Left ventricle myocardium inferior (tissue), 1 donor: Measurements from ENCODE around the gene DPT. TPM values are rescaled to one million over a fixed set of nuclear protein-coding genes. Genes with fewer than 3 reads are reported as not detected.
"Not testable (repeated sequence)": the region's sequence is repeated elsewhere in the genome, so short reads cannot be mapped to it uniquely, and the experiment has no call there.

Source experiments
- DNase-seq: peaks from one replicate; pipeline ENCODE4 v3.0.0-alpha.2; 2020
- H3K27ac ChIP-seq: fragments of 200-600 bp; replicated peaks from 2 replicates; pipeline ENCODE4 v1.8.0; 2021
- H3K27me3 ChIP-seq: fragments of 200-600 bp; 2 replicates; pipeline ENCODE4 v1.8.0; 2021; ENCODE audit warnings: low read depth
- H3K36me3 ChIP-seq: fragments of 200-600 bp; 2 replicates; pipeline ENCODE4 v1.8.0; 2021
- H3K4me1 ChIP-seq: fragments of 200-600 bp; 2 replicates; pipeline ENCODE4 v1.8.0; 2021
- H3K4me3 ChIP-seq: fragments of 200-600 bp; 2 replicates; pipeline ENCODE4 v1.8.0; 2021; ENCODE audit warnings: mild to moderate bottlenecking, moderate library complexity
- H3K9me3 ChIP-seq: fragments of 200-600 bp; replicated peaks from 2 replicates; pipeline ENCODE4 v1.8.0; 2021
- intact Hi-C: fragments of 100-400 bp; cut with micrococcal nuclease; formaldehyde crosslinking; loops from one replicate; pipeline ENCODE4 v1.11.0; 2022
- long read RNA-seq: library from polyadenylated mRNA; unstranded; transcript quantifications from one replicate; pipeline ENCODE4 v2.0.0, GENCODE V29; 2021
- total RNA-seq: library from RNA; stranded (reverse); fragmentation: NEBNext Ultra II Directional; extraction: Animal tissue kit (Norgen Biotek cat#: 25700); gene quantifications from one replicate; pipeline ENCODE4 v1.2.1, GENCODE V29; 2021
- TF ChIP-seq, protein P1 (sequence below): fragments of 200-600 bp; IDR thresholded peaks from 2 replicates; pipeline ENCODE4 v1.8.0; 2021; ENCODE audit warnings: antibody characterized with exemption, mild to moderate bottlenecking, borderline replicate concordance
- donor health status: DM: no; HTN: yes; CAD: no; lungs with severe emphysema.

DPT gene
- 45.6 TPM for total RNA-seq
- long read RNA-seq, transcript DPT-201 (4 exons, 1,786 nt): major isoform, 95 of 99 reads
- long read RNA-seq, partial matches to known transcripts: 0 of 99 reads
- long read RNA-seq, other reads (novel, unspliced or antisense): 4 of 99 reads

DNA sequence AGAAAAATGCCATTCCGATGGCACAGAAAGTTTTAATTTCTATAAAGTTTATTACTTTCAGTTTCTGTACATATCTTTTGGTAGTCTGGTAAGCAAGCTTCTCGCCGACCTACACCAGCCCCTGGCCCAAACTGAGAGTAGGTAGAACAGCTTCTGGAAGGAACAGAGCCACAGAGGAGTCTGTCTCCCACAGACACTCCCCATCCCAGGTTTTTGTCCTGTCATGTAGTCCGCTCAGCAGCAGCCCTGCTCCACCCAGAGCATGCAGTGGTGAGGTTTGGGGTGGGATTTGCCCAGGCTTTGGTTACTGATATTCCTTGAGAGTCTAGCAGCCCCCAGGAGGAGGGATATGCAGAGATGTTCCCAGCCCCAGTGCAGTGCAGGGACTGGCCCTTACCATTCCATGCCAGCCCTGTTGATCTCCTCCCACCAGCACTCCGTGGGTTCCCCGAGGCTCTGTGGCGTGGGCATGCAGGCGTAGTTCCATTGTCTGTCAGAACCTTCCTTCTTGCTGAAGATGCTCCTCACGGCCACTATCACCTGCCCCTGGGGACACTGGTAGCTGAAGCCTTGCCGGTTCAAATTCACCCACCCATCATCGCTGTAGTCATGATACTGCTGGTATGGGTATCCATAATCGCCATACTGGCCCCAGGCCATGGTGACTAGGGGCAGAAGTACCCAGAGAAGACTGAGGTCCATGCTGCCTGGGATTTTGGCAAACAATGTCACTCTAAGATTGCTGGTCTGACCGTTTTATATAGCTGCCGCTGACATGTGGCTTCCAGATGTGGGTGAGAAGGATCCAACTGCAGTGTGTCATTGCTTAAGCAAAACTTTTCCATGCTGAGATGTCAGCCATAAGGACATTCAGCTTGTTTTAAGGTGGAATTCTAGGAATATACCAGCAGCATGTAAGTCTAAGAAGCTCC is at the start of gene DPT:
DPT (minus strand) TSS at position 734 of the 932 bp plus-strand sequence; CDS start at position 702, 32 bp downstream.
- Histone ChIP-seq H3K27me3 (no peaks in the 10 kb centered on the region), H3K27ac (peak within 1 kb of the TSS; percentile 61), H3K9me3 (no peaks in the 10 kb centered on the region), H3K4me3 (peak within 1 kb of the TSS; percentile 58), H3K4me1 (peaks cover 2% of the 10 kb centered on the region), H3K36me3 (no peaks in the 10 kb centered on the region)
- DNase-seq: peak; percentile 61
- TF ChIP-seq, protein P1, sequence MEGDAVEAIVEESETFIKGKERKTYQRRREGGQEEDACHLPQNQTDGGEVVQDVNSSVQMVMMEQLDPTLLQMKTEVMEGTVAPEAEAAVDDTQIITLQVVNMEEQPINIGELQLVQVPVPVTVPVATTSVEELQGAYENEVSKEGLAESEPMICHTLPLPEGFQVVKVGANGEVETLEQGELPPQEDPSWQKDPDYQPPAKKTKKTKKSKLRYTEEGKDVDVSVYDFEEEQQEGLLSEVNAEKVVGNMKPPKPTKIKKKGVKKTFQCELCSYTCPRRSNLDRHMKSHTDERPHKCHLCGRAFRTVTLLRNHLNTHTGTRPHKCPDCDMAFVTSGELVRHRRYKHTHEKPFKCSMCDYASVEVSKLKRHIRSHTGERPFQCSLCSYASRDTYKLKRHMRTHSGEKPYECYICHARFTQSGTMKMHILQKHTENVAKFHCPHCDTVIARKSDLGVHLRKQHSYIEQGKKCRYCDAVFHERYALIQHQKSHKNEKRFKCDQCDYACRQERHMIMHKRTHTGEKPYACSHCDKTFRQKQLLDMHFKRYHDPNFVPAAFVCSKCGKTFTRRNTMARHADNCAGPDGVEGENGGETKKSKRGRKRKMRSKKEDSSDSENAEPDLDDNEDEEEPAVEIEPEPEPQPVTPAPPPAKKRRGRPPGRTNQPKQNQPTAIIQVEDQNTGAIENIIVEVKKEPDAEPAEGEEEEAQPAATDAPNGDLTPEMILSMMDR: no peak
- intact Hi-C loops: no loop called here

DNA sequence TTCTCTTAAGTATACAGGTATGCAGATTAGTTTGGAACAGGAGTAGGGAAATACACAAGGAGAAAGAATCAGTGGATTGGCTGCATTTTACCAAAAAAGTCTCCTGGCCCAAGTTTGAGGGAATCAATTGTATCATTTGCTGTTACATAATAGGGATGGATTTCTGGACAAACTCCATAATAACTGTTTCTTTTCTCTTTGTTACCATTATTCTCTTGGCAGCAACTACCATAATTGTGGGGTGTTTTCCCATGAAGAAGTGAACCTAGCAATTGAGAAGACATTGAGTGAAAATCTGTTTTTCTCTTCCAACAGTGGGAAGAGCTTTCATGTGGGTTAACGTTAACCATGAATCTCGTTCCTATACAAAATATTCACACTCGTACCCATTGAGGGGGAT is 46.4 kb upstream of the DPT start:
- TF ChIP-seq, protein P1: no peak
- DNase-seq: no peak

DNA sequence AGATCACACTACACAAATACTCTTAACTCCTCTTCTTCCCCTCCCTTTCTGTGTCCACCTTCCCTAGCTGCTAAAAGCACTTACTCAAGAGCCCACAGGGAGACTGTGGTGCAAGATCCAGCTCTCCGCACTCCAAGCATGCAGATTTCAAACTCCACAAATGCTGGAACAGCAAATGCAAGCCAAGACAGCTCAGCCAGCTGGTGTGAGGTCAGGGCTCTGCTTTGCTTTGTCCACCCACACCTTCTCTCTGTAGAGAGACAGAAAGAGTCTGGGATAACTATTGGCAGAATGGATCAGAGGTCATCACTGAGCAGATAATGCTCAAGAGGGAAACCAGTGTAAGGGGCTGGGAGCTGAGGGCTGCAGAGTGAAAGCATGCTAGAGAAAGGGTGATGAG is 45.2 kb upstream of the DPT start:
- Histone ChIP-seq H3K36me3 (no peaks in the 10 kb centered on the region), H3K27ac (peak overlapping the region; percentile 37), H3K4me3 (no peak overlapping the region), H3K4me1 (peaks cover 20% of the 10 kb centered on the region), H3K9me3 (no peaks in the 10 kb centered on the region), H3K27me3 (no peaks in the 10 kb centered on the region)
- DNase-seq: peak; percentile 75
- intact Hi-C loops: no loop called here
- TF ChIP-seq, protein P1: no peak

More for the DNA sequence above, 46.4 kb upstream of the DPT start:
- intact Hi-C loops: no loop called here
- H3K4me3 ChIP-seq: no peak overlapping the region
- H3K27ac ChIP-seq: no peak overlapping the region
- H3K4me1 ChIP-seq: peaks cover 20% of the 10 kb centered on the region
- H3K9me3 ChIP-seq: no peaks in the 10 kb centered on the region
- no peaks in the 10 kb centered on the region for H3K27me3 ChIP-seq
- no peaks in the 10 kb centered on the region for H3K36me3 ChIP-seq

DNA sequence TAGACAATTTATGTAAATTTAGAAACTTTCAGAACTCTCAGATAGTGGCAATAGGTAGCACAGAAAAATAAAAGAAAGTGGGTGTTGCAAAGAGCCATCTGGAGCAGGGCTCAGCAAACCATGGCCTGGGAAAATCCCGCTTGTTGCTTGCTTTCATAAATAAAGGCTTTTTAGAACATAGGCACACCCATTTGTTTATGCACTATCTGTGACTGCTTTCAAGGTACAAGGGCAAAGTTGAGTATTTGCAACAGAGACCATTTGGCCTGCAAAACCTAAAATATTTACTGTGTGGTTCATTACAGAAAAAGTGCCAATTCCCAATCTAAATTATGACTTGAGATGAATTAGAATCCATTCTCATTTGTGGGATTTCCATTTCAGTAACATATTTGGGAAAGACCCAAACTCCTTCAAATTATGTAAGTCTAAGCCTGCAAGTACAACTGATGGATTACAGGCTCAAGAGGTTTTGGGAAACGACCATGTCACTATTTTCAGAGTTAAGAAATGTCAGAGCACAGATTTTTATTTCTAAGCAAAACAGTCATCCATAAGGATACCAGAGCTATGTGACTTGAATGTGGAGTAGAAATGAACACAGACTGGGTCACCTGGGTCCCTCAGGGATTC is 43.5 kb upstream of the DPT start:
- intact Hi-C loops: no loop called here
- Histone ChIP-seq H3K4me1 (peaks cover 36% of the 10 kb centered on the region), H3K36me3 (no peaks in the 10 kb centered on the region), H3K27ac (no peak overlapping the region), H3K27me3 (no peaks in the 10 kb centered on the region), H3K9me3 (no peaks in the 10 kb centered on the region), H3K4me3 (no peak overlapping the region)
- no peak for DNase-seq
- TF ChIP-seq, protein P1: no peak

DNA sequence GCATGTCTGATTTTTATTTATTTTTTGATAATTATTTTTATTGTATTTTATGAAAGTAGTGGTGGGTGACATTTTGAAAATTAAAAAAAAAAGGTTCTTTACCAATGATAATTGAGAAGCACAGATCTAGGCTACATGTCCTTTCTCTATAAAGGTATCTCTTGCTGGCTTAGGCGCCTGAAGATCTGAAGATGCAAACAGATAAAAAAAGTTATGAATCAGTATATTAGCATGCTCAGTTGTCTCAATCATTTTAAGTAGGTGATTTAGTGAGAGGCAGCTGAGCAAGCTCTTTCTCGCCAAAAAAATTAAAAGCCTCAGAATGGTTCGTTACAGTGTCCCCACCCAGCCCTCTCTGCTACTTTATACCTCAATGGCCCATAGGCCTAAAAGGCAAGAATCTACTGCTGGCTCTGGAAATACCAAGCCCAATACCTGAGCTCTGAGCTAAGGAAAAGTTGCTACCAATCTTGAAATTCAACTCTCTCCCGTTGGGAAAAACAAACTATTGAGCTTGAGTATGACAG is 42.2 kb upstream of the DPT start:
- no peak overlapping the region for H3K4me3 ChIP-seq
- DNase-seq: no peak
- H3K36me3 ChIP-seq: no peaks in the 10 kb centered on the region
- H3K9me3 ChIP-seq: no peaks in the 10 kb centered on the region
- peaks cover 38% of the 10 kb centered on the region for H3K4me1 ChIP-seq
- H3K27ac ChIP-seq: no peak overlapping the region
- H3K27me3 ChIP-seq: no peaks in the 10 kb centered on the region
- intact Hi-C loops: no loop called here
- TF ChIP-seq, protein P1: no peak

DNA sequence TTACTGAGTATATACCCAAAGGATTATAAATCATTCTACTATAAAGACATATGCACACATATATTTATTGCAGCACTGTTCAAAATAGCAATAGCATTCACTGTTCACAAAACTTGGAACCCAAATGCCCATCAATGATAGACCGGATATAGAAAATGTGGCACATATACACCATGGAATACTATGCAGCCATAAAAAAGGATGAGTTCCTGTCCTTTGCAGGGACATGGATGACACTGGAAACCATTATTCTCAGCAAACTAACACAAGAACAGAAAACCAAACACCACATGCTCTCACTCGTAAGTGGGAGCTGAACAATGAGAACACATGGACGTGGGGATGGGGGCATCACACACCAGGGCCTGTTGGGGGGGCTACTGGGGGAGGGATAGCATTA is 40.9 kb upstream of the DPT start:
- H3K27me3 ChIP-seq, H3K4me3 ChIP-seq, DNase-seq, H3K27ac ChIP-seq, H3K36me3 ChIP-seq, intact Hi-C loops, H3K9me3 ChIP-seq: not testable (repeated sequence)
- peaks cover 38% of the 10 kb centered on the region for H3K4me1 ChIP-seq
